GM18873 (cell line): ENCODE data around the gene COL20A1.
"Not testable (repeated sequence)": the region's sequence is repeated elsewhere in the genome, so short reads cannot be mapped to it uniquely, and the experiment has no call there.

Source experiments
- ATAC-seq: cut with Tn5 transposase; IDR thresholded peaks from one replicate; pipeline ENCODE4 v1.9.1; 2021; ENCODE audit warnings: mild to moderate bottlenecking, moderate library complexity, moderate number of reproducible peaks; ENCODE audit not compliant: unreplicated experiment, low FRiP score

Gene COL20A1

DNA sequence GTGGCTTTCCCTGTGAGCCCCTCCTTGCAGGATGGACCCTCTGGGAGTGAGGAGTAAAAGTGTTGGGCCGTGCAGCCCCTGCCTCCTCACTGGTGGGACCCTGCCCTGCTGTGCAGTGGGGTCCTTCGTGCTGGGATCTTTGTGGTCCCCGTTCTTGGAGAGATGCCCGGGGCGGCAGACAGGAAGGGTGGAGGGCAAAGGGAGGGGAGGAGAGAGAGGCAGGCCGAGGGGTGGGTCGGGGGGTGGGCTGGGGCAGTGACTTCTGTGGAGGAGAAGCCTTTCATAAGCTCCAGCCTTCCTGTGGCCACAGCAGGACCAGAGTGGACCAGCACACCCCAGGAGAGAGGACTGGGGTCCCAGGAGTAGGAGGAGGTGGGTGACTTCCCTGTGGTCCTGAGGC is at the start of gene COL20A1:
COL20A1 (plus strand) TSS at position 283 of the 400 bp plus-strand sequence. CDS start 1,922 bp downstream, outside the sequence.
- ATAC-seq: no peak

DNA sequence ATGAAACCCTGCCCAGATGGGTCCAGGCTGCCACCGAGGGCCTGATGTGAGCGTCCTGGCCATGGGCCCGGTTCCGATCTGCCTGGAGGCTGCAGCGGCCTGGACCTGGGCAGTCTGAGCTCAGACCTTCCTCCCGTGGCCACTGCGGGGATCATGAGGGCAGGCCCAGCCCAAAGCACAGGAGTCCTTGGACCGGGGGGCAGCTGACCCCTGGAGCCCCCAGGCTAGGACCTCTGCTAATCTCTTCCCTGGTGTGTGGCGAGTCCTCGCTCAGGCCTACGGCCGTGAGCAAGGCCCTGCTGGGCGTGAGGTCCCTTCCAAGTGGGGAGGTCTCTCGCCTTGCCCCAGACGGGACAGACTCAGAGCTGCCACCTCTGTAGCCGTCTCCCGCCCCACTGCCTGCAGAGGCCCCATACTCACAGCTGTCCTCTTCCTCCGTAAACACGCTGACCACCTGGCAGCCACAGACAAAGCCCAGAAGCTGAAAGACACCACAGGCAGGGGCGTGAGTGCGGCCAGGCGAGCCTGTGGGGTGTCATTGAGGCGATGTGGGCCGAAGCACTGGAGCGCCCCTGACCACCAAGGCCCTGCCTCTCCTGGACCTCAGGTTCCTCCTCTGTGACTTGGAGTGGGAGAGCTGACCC is 49.3 kb upstream of the COL20A1 start:
- ATAC-seq: no peak

DNA sequence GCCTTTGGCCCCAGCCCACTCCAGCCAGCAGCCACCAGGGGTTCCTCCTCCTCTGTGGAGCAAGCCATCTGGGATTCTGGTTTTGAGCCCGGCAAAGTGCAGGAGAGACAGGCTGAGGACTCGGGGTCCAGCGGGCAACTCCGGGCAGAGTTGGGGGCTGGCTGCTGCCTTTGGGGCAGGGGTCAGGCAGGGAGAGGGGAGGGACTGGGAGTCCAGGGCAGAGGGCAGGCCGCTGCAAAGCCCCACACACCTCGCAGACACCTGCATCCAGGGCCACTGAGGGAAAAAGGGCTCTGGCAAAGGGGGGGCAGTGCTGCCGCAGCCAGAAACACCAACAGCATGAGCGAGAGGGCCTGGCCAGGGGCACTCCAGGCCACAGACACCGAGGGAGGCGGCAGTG is 48.5 kb upstream of the COL20A1 start:
- no peak for ATAC-seq

DNA sequence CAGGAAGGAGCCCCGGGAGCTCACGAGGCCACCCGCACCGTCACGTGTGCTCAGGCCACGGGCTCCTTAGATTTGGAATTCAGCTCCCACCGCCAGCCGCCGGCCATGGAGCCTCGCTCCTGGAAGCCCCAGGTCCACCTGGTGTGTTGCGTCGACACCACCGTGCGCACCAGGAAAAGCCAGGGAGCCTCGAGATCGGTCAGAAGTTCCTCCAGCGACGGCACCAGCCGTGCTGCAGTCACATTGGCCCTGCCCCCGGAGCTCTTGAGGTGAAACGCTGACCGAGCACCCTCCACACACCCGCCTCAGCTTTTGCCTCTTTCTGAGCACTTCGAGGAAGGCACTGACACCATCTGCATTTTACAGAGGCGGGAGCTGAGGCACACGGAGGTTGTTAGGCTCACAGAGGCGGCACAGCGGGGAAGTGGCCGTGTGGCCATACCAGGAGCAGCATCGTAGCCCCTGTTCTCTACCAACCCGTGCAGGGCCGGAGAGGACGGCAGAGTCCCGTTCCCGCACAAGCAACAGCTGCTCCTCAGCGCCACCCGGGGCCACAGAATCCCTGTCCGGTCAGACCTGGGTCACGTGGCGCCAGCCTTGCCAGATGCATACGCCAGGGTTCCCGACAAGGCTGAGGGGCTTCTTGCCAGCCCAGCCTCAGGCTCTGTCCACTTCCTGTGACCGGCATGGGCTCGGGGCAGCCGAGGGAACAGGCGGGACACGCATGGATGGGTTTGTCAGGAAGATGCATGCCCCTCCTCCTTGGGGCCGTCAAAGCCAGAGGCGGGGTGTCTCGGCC is 46.3 kb upstream of the COL20A1 start:
- no peak for ATAC-seq

DNA sequence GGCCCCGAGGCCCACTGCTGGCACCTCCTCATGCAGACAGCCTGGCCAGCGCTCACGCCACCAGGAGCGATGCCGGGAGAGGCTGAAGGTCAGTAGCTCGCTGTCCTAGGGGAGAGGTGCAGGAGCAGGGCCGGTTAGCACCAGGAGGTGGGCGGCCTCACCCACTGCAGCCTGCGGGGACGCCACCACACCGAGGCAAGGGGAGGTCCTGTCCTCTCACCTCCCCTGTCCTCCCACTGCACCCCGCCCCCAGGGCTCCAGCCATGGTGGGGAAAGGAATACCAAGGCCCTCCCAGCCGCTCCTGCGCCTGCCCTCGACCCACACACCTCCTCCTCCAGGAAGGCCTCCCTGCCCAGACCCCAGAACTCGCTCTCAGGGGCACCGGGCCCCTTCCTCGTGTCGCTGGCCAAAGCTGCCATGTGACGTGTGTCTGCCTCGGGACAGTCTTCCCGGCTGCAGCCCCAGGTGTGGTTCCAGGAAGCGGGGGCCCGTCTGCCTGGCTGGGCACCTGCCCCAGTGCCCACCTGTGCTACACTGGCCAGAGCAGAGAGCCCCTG is 45.2 kb upstream of the COL20A1 start:
- no peak for ATAC-seq

DNA sequence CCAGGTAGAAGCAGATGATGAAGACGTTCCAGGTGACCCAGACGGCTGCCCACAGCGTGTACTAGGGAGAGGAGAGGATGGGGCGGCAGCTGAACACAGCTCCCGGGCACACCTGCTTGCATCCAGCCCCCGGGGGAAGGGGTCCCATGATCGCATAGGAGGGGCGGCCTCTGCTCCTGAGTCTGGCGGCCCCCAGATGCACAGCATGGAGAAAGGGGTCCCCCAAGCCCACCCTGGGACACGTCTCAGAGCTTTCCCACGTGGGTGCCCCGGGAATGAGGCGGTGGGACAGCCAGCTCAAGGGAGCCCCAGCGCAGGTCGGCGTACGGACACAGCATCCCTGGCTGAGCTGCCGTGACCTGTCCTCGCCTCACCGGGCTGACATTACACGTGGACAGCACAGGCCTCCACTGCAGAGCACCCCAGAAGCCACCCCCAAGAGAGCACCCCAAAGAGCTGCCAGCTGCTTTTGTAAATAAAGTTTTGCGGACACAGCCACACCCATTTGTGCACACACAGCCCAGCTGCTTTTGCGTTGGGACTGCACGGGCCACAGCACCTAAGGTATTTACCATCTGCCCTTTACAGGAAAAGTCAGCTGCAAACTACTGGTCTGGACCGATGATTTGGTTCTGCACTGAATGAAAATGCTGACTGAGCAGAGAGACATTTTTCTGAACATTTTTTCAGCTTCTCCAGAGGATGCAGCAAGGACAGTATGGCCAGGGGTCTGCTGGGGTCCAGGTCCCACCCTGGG is 44.0 kb upstream of the COL20A1 start:
- ATAC-seq: no peak

DNA sequence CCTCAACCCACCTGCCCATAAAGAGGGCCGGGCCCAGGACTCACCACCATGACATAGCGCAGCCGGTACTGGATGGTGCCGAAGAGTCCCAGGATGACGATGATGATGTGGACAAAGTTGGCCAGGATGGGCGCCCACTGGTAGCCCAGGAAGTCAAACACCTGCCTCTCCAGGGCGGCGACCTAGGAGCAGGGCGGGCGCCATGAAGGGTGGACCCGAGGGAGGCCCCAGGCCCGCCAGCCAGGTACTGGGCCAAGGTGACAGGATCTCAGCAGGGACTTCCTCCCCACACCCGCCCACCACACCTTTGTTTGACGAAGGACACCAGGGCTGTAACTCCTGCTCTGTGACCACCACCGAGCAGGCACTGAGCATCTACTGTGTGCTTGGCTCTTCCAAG is 43.1 kb upstream of the COL20A1 start:
- ATAC-seq: no peak

DNA sequence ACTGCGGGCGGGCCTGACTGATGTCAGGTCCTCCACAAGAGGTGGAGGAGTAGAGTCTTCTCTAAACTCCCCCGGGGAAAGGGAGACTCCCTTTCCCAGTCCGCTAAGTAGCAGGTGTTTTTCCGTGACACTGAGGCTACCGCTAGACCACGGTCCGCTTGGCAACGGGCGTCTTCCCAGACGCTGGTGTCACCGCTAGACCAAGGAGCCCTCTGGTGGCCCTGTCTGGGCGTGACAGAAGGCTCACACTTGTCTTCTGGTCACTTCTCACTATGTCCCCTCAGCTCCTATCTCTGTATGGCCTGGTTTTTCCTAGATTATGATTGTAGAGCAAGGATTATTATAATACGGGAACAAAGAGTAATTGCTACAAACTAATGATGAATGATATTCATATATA is 41.6 kb upstream of the COL20A1 start:
- not testable (repeated sequence) for ATAC-seq

DNA sequence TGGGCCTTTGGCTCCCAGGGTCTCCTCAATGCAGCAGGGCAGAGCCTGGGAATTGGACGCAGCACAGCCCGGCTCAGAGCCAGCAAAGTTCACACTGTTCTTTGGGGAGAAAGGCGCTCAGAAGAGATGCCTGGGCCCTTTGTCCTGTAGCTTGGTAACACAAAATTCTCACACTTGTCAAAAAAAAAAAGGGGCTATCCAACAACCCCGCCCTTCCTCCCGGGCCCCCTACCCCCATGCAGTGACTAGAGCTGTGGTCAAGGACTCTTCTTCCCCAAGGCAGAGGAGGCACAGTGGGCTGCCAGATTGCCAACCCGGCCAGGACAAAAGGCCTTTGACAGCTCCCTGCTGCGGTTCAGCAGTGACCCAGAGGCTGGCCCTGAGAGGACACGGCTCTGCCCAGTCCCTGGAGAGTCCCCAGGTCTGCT is 40.7 kb upstream of the COL20A1 start:
- no peak for ATAC-seq

DNA sequence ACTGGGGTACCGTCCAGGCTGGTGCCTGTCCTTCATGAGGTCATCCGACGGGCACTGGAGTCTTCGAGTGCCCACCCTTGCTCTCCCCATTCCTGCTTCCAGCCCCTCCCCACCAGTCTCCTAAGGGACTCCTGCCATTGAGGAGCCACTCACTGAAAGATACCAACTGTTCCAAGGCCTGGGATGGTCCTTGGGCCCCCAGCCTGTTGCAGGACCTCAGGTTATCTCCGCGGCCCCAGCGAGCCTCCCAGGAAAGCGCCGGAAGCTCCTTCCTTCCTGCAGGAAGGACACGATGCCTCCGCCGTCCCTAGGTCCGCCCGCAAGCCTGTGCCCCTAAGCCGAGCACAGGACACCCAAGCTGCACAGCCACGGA is 39.9 kb upstream of the COL20A1 start:
- ATAC-seq: no peak

DNA sequence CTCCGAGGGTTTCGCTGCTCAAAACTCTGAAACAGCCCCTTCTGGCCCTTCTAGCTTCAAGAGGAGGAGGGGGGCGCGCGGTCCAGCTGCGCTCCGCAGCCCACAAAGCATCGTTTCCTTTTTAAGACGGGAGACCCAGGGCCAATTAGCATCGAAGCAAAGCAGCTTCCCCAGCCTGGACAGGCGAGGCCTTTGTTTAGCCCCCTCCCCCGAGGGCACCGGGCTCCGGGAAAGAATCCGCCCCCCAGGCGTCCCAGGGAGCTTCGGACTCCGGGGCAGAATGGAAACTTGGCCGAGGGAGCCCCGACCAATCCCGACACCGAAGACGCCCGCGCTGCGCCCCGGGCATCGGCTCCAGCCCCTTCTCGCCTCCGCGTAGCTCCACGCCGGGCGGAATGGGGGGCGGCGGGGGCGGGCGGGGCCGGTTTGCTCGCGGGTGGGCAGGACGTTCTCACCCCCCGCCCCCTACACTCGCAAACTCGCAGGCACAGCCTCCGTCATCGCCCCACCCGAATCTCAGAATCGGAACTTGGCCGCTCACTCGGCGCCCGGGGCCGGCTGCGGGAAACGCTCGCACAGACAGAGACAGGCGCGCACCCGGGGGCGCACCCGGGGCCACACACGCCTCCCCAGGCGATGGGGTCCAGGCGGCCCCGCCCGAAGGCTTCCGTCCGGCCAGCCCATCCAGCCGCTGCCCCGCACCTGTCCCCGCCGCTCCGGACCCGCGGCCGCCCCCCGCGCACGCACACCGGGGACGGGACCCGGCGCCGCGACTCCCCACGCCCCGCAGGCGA is 39.4 kb upstream of the COL20A1 start:
- ATAC-seq: no peak

DNA sequence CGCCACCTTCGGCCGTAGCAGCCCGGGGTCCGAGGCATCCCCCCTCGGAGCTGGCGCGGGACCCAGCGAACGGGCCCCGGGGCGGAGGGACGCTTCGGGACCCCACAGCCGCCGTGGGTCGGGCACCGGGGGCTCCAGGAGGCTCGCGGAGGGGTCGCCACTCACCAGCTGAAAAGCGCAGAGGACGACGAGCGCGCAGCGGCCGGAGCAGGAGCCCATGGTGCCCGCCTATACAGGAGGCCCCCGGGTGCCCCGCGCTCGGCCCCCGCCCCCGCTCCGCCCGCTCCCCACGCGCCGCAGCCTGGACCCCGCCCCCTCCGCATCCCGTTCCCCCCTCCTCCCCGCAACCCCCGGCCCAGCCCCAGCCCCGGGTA is 38.8 kb upstream of the COL20A1 start, which contains the start of gene NKAIN4:
NKAIN4 (minus strand) TSS at position 232 of the 374 bp plus-strand sequence; CDS start at position 219, 13 bp downstream.
- no peak for ATAC-seq

DNA sequence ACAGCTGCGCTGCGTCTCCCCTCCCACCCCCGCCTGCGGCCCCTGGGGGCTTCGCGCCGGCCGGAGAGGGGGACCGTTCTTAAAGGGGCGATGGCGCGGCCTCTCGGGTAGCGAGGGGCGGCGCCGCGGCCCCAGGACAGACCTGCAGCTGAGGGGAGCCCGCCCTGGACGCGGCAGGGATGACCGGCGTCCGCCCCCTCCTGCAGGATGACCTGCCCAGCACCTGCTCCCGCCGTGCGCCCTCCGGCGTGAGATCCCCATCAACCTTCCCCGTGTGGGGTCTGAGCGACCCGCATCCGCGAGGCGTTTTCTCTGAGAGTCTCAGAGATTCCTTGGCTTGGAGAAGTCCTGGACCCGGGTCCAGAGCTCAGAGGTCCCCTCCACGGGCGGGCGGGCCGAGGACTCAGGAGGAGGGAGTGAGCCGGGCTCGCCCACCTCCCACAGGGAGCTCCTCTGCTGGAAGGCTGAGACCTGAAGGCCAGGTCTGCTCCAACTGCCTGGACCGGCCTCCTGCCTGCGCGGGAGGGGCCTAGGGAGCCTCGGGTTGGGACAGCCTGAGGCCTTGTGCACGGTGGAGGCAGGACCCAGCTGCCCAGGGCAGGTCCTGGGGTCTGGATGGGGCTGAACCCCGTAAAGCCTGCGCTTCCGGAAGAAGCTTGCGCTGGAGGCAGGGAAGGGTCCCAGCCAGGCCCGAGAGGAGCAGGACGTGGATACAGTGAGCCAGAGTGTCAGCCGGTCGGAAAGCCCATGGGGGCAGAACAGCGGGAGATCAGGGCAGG is 38.2 kb upstream of the COL20A1 start:
- ATAC-seq: no peak

DNA sequence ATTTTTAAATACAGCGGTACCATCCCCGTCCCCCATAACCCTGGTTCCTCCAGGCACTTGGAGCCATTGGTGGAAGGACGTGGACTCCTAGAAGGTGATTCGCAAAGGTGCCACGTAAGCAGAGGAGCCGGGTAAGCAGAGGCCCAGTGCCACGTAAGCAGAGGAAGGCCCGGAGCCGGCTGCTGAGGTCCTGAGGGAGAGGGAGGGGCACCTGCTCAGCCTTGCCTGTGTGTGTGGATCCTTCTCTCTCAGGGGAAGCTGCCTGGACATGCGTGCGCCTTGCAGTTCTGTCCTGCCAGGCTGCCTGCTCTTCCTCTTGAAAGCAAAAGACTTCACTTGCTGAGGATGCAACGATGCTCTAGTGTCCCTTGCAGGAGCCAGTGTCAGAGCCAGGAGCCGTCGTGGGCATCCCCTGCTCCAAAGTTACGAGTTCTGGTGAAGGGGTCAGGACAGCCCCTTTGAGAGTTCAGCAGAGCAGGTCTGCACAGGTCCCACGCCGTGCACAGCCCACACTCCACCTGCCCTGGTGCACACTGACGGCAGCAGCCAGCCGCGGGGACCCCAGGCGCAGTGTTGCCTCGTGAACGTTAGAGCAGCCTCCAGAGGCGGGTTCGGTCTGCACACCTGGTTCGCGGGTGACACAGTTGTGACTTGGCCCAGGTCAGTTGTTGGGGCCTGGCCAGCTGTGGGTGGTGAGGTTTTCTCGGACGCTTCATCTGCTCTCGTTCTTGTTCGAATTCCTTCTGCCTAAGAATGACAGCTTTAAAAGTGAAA is 36.9 kb upstream of the COL20A1 start:
- ATAC-seq: no peak

DNA sequence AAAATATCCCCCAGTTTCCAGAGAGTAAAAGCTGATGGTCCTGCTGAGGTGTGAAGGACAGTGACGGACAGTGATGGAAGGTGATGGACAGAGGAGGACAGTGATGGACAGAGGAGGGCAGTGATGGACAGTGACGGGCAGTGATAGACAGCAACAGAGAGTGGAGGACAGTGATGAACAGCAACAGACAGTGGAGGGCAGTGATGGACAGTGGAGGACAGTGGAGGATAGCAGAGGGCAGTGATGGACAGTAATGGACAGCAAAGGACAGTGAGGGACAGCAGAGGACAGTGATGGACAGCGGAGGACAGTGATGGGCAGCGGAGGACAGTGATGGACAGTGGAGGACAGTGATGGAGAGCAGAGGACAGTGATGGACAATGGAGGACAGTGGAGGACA is 36.0 kb upstream of the COL20A1 start:
- no peak for ATAC-seq

DNA sequence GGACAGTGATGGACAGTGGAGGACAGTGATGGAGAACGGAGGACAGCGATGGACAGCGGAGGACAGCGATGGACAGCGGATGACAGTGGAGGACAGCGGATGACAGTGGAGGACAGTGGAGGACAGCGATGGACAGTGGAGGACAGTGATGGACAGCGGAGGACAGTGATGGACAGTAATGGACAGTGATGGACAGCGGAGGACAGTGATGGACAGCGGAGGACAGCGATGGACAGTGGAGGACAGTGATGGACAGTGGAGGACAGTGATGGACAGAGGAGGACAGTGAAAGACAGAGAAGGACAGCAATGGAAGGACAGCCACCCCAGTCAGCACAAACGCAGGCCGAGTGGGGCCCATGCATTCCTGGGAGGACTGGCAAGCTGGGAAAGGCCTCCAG is 35.4 kb upstream of the COL20A1 start:
- ATAC-seq: no peak

DNA sequence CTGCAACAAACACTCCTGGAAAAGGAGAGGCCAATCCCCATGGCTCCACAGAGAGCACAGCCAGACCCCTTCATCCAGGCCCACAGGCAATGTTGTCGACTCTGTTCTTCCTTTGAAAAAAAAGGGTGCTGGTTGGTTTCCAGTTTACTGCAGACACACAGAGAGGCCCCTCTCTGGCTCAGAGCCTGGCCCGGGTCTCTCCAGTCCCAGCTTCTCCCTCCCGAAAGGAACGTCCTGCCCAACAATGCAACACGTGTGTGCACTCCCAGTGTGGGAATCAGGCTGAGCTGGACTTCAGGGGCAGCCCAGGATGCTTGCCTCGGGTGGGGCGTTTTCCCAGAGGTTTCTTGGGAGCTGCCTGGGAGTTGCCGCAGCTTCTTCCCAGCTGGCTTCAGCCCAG is 34.2 kb upstream of the COL20A1 start:
- no peak for ATAC-seq

DNA sequence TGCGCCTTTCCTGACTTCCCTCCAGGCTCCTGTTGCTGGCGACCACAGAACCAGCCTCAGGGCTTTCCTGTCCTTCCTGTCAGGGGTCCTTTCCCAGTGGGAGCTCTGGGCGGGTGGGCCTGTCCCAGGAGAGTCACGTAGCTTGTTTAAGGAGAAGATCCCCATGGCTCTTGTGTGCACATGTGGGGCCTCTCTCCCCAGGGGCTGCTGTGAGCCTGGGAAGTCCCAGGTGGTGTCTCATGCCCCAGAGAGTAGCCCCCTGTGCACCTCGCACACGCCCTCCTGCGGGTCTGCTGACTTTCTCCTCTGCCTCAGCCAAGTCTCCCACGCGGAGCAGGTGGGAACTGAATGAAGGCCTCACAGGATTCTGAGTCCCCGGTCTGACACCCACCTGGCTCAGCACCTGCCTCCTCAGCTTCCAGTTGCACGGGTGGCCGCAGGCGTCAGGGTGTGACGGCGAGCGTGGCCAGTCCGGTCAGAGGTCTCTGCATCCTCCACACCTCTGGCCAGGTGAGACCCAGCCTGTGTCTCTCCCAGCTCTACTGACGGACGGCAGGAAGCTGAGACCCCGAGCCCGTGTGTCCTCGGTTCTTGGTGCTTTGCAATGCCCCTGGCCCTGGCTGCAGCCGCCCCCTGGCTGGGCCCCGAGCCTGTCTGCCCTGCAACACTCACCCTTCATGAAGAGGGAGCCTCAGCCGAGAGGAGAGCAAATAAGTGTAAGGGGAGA is 33.1 kb upstream of the COL20A1 start:
- ATAC-seq: no peak
